Measurements from ENCODE around the gene HS3ST4.

HS3ST4 gene

GRCh38 chr16:25897702-25898101 lies 205.9 kb downstream of the HS3ST4 start:
- no peak for FAIRE-seq

GRCh38 chr16:25905810-25906209 lies 214.1 kb downstream of the HS3ST4 start:
- no peak for FAIRE-seq

GRCh38 chr16:25910971-25911370 lies 219.2 kb downstream of the HS3ST4 start:
- no peak for FAIRE-seq

GRCh38 chr16:25912321-25912720 lies 220.6 kb downstream of the HS3ST4 start:
- no peak for FAIRE-seq

- no peak for FAIRE-seq
These were observed 222.7 kb downstream of the HS3ST4 start for GRCh38 chr16:25914357-25914962.

- FAIRE-seq, result no peak
These were observed 224.3 kb downstream of the HS3ST4 start for GRCh38 chr16:25916037-25916436.

GRCh38 chr16:25922438-25922837 lies 230.7 kb downstream of the HS3ST4 start:
- no peak for FAIRE-seq

GRCh38 chr16:25925421-25925820 lies 233.7 kb downstream of the HS3ST4 start:
- FAIRE-seq, result no peak

- FAIRE-seq, result no peak
These were observed 239.8 kb downstream of the HS3ST4 start for GRCh38 chr16:25931473-25932035.

- FAIRE-seq, result no peak
These were observed 250.2 kb downstream of the HS3ST4 start for GRCh38 chr16:25941800-25942499.

- FAIRE-seq, result no peak
These were observed 259.0 kb downstream of the HS3ST4 start for GRCh38 chr16:25950586-25951281.

GRCh38 chr16:25951999-25952398 lies 260.2 kb downstream of the HS3ST4 start:
- FAIRE-seq, result no peak

GRCh38 chr16:25952983-25953382 lies 261.2 kb downstream of the HS3ST4 start:
- FAIRE-seq, result no peak

GRCh38 chr16:25957707-25958106 lies 265.9 kb downstream of the HS3ST4 start:
- no peak for FAIRE-seq

GRCh38 chr16:25959221-25959620 lies 267.5 kb downstream of the HS3ST4 start:
- no peak for FAIRE-seq

- no peak for FAIRE-seq
These were observed 274.7 kb downstream of the HS3ST4 start for GRCh38 chr16:25966172-25967097.

GRCh38 chr16:25977121-25977520 lies 285.4 kb downstream of the HS3ST4 start:
- FAIRE-seq, result no peak

GRCh38 chr16:25978218-25978617 lies 286.5 kb downstream of the HS3ST4 start:
- no peak for FAIRE-seq

- FAIRE-seq, result no peak
These were observed 296.3 kb downstream of the HS3ST4 start for GRCh38 chr16:25988084-25988483.

GRCh38 chr16:25988882-25989281 lies 297.1 kb downstream of the HS3ST4 start:
- FAIRE-seq, result no peak

GRCh38 chr16:25996052-25996451 lies 304.3 kb downstream of the HS3ST4 start:
- no peak for FAIRE-seq

GRCh38 chr16:26005336-26005735 lies 313.6 kb downstream of the HS3ST4 start:
- no peak for FAIRE-seq

- FAIRE-seq, result no peak
These were observed 320.6 kb downstream of the HS3ST4 start for GRCh38 chr16:26012376-26012775.
